GM23338 (cell line): ENCODE measurements around the gene INHBB.

Source experiments
- CREB1 ChIP-seq: fragments of 250-450 bp; sonication (Bioruptor Pico); IDR thresholded peaks from 2 replicates; pipeline ENCODE4 v1.5.0; 2020; ENCODE audit warnings: low read depth, mild to moderate bottlenecking, moderate library complexity
- EZH2 ChIP-seq: fragments of 200-600 bp; sonication (generic); IDR thresholded peaks from one replicate; pipeline ENCODE4 v1.8.0; 2017; ENCODE audit warnings: antibody characterized with exemption, mild to moderate bottlenecking, low read depth; ENCODE audit not compliant: unreplicated experiment
- EZH2phosphoT487 ChIP-seq: fragments of 200-600 bp; sonication (generic); IDR thresholded peaks from one replicate; pipeline ENCODE4 v1.8.1; 2018; ENCODE audit warnings: antibody characterized with exemption; ENCODE audit not compliant: unreplicated experiment
- JUNB ChIP-seq: IDR thresholded peaks from one replicate; pipeline ENCODE4 v1.6.1; 2016; ENCODE audit warnings: antibody characterized with exemption; ENCODE audit not compliant: unreplicated experiment
- NANOG ChIP-seq: IDR thresholded peaks from 2 replicates; pipeline ENCODE4 v1.6.1; 2016; ENCODE audit warnings: antibody characterized with exemption, borderline replicate concordance
- POLR2AphosphoS5 ChIP-seq: IDR thresholded peaks from 2 replicates; pipeline ENCODE4 v1.6.1; 2016; ENCODE audit warnings: antibody characterized with exemption, low read depth
- STAT1 ChIP-seq: IDR thresholded peaks from one replicate; pipeline ENCODE4 v1.6.1; 2016; ENCODE audit warnings: antibody characterized with exemption; ENCODE audit not compliant: unreplicated experiment
- ZNF114 ChIP-seq: fragments of 250-450 bp; sonication (Bioruptor Pico); IDR thresholded peaks from 2 replicates; pipeline ENCODE4 v1.5.0; 2020; ENCODE audit warnings: mild to moderate bottlenecking, moderate library complexity
- ZNF331 ChIP-seq: fragments of 250-450 bp; sonication (Bioruptor Pico); IDR thresholded peaks from 2 replicates; pipeline ENCODE4 v1.5.0; 2020; ENCODE audit warnings: low read depth, mild to moderate bottlenecking, moderate library complexity
- TF ChIP-seq, protein P1 (sequence below), 2 experiments: fragments of 200-600 bp in 1 of 2; sonication (generic) in 1 of 2; conservative IDR thresholded peaks; 2 replicates each; pipeline versions ENCODE4 v1.5.1 to v1.6.1; 2016 to 2017; ENCODE audit warnings: antibody characterized with exemption in 2 of 2, low read depth in 2 of 2, mild to moderate bottlenecking in 2 of 2, moderate library complexity in 1 of 2
- TF ChIP-seq, protein P2 (sequence below): IDR thresholded peaks from one replicate; pipeline ENCODE4 v1.6.1; 2018; ENCODE audit warnings: antibody characterized with exemption; ENCODE audit not compliant: unreplicated experiment
- TF ChIP-seq, protein P3 (sequence below): fragments of 250-450 bp; sonication (Bioruptor Pico); IDR thresholded peaks from 2 replicates; pipeline ENCODE4 v1.5.0; 2020; ENCODE audit warnings: mild to moderate bottlenecking, moderate library complexity
- TF ChIP-seq, protein P4 (sequence below): IDR thresholded peaks from 2 replicates; pipeline ENCODE4 v1.6.1; 2016; ENCODE audit warnings: antibody characterized with exemption

DNA sequence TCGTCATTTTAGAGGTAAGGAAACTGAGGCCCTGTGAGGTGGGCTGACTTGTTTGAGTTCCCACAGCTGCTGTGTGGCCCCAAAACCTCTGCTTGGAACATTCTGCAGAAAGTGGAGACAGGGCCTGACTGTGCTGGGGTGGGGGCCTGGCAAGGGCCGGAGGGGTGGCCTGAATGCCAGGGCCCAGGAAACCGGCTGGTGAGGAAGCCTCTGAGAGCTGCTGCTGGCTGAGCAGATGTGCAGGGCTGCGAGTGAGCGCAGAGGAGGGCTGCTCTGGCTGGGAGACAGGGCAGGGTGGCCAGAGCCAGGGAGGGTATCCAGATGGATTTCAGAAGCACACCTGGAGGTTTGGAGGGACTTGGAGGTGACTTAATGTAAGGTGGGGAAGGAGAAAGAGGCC, 29.9 kb upstream of the INHBB start:
- TF ChIP-seq, protein P1, sequence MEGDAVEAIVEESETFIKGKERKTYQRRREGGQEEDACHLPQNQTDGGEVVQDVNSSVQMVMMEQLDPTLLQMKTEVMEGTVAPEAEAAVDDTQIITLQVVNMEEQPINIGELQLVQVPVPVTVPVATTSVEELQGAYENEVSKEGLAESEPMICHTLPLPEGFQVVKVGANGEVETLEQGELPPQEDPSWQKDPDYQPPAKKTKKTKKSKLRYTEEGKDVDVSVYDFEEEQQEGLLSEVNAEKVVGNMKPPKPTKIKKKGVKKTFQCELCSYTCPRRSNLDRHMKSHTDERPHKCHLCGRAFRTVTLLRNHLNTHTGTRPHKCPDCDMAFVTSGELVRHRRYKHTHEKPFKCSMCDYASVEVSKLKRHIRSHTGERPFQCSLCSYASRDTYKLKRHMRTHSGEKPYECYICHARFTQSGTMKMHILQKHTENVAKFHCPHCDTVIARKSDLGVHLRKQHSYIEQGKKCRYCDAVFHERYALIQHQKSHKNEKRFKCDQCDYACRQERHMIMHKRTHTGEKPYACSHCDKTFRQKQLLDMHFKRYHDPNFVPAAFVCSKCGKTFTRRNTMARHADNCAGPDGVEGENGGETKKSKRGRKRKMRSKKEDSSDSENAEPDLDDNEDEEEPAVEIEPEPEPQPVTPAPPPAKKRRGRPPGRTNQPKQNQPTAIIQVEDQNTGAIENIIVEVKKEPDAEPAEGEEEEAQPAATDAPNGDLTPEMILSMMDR (conservative IDR thresholded peaks at IDR 0.05; ENCODE audit: low read depth in 2 of 2) = no peak
- TF ChIP-seq STAT1 = no peak
- TF ChIP-seq POLR2AphosphoS5 = no peak
- no peak for TF ChIP-seq EZH2
- no peak for TF ChIP-seq CREB1 (CRISPR knock-in tag)
- TF ChIP-seq, protein P2, sequence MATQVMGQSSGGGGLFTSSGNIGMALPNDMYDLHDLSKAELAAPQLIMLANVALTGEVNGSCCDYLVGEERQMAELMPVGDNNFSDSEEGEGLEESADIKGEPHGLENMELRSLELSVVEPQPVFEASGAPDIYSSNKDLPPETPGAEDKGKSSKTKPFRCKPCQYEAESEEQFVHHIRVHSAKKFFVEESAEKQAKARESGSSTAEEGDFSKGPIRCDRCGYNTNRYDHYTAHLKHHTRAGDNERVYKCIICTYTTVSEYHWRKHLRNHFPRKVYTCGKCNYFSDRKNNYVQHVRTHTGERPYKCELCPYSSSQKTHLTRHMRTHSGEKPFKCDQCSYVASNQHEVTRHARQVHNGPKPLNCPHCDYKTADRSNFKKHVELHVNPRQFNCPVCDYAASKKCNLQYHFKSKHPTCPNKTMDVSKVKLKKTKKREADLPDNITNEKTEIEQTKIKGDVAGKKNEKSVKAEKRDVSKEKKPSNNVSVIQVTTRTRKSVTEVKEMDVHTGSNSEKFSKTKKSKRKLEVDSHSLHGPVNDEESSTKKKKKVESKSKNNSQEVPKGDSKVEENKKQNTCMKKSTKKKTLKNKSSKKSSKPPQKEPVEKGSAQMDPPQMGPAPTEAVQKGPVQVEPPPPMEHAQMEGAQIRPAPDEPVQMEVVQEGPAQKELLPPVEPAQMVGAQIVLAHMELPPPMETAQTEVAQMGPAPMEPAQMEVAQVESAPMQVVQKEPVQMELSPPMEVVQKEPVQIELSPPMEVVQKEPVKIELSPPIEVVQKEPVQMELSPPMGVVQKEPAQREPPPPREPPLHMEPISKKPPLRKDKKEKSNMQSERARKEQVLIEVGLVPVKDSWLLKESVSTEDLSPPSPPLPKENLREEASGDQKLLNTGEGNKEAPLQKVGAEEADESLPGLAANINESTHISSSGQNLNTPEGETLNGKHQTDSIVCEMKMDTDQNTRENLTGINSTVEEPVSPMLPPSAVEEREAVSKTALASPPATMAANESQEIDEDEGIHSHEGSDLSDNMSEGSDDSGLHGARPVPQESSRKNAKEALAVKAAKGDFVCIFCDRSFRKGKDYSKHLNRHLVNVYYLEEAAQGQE = no peak
- TF ChIP-seq, protein P3, sequence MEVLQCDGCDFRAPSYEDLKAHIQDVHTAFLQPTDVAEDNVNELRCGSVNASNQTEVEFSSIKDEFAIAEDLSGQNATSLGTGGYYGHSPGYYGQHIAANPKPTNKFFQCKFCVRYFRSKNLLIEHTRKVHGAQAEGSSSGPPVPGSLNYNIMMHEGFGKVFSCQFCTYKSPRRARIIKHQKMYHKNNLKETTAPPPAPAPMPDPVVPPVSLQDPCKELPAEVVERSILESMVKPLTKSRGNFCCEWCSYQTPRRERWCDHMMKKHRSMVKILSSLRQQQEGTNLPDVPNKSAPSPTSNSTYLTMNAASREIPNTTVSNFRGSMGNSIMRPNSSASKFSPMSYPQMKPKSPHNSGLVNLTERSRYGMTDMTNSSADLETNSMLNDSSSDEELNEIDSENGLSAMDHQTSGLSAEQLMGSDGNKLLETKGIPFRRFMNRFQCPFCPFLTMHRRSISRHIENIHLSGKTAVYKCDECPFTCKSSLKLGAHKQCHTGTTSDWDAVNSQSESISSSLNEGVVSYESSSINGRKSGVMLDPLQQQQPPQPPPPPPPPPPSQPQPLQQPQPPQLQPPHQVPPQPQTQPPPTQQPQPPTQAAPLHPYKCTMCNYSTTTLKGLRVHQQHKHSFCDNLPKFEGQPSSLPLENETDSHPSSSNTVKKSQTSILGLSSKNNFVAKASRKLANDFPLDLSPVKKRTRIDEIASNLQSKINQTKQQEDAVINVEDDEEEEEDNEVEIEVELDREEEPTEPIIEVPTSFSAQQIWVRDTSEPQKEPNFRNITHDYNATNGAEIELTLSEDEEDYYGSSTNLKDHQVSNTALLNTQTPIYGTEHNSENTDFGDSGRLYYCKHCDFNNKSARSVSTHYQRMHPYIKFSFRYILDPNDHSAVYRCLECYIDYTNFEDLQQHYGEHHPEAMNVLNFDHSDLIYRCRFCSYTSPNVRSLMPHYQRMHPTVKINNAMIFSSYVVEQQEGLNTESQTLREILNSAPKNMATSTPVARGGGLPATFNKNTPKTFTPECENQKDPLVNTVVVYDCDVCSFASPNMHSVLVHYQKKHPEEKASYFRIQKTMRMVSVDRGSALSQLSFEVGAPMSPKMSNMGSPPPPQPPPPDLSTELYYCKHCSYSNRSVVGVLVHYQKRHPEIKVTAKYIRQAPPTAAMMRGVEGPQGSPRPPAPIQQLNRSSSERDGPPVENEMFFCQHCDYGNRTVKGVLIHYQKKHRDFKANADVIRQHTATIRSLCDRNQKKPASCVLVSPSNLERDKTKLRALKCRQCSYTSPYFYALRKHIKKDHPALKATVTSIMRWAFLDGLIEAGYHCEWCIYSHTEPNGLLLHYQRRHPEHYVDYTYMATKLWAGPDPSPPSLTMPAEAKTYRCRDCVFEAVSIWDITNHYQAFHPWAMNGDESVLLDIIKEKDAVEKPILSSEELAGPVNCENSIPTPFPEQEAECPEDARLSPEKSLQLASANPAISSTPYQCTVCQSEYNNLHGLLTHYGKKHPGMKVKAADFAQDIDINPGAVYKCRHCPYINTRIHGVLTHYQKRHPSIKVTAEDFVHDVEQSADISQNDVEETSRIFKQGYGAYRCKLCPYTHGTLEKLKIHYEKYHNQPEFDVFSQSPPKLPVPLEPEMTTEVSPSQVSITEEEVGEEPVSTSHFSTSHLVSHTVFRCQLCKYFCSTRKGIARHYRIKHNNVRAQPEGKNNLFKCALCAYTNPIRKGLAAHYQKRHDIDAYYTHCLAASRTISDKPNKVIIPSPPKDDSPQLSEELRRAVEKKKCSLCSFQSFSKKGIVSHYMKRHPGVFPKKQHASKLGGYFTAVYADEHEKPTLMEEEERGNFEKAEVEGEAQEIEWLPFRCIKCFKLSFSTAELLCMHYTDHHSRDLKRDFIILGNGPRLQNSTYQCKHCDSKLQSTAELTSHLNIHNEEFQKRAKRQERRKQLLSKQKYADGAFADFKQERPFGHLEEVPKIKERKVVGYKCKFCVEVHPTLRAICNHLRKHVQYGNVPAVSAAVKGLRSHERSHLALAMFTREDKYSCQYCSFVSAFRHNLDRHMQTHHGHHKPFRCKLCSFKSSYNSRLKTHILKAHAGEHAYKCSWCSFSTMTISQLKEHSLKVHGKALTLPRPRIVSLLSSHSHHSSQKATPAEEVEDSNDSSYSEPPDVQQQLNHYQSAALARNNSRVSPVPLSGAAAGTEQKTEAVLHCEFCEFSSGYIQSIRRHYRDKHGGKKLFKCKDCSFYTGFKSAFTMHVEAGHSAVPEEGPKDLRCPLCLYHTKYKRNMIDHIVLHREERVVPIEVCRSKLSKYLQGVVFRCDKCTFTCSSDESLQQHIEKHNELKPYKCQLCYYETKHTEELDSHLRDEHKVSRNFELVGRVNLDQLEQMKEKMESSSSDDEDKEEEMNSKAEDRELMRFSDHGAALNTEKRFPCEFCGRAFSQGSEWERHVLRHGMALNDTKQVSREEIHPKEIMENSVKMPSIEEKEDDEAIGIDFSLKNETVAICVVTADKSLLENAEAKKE (CRISPR knock-in tag) = no peak
- TF ChIP-seq JUNB = no peak
- TF ChIP-seq NANOG = no peak
- TF ChIP-seq EZH2phosphoT487 = no peak
- no peak for TF ChIP-seq ZNF114 (CRISPR knock-in tag)
- TF ChIP-seq, protein P4, sequence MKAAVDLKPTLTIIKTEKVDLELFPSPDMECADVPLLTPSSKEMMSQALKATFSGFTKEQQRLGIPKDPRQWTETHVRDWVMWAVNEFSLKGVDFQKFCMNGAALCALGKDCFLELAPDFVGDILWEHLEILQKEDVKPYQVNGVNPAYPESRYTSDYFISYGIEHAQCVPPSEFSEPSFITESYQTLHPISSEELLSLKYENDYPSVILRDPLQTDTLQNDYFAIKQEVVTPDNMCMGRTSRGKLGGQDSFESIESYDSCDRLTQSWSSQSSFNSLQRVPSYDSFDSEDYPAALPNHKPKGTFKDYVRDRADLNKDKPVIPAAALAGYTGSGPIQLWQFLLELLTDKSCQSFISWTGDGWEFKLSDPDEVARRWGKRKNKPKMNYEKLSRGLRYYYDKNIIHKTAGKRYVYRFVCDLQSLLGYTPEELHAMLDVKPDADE = no peak
- no peak for TF ChIP-seq ZNF331 (CRISPR knock-in tag)
